PC-3 (cell line): ENCODE data around the gene DNAJC4. TPM values are rescaled to one million over a fixed set of nuclear protein-coding genes. Genes with fewer than 3 reads are reported as not detected.

ENCODE experiments used
- ATAC-seq: fragments of 200-7000 bp; cut with Tn5 transposase; 2 replicates; pipeline ENCODE4 v1.9.1; 2020; ENCODE audit warnings: mild to moderate bottlenecking, moderate library complexity
- BruUV-seq: library from RNA; stranded (reverse); fragments of 400-500 nt; replicated peaks from 2 replicates; lab custom pipeline; 2021; lab: Mats Ljungman, UMichigan
- CTCF ChIA-PET: fragments of 300-600 bp; sonication (Branson Sonifier 250); formaldehyde crosslinking; loops from one replicate; lab custom pipeline; 2022; ENCODE audit warnings: antibody characterized with exemption; lab: Charles Lee
- POLR2A ChIA-PET: fragments of 300-600 bp; sonication (Branson Sonifier 250); formaldehyde crosslinking; loops from one replicate; lab custom pipeline; 2022; ENCODE audit warnings: antibody characterized with exemption; ENCODE audit not compliant: unreplicated experiment; lab: Charles Lee
- DNase-seq: peaks from one replicate; pipeline ENCODE4 v3.0.0-alpha.2; 2015
- H2AFZ ChIP-seq: fragments of 300-600 bp; sonication (generic); 2 replicates; pipeline ENCODE4 v1.6.0; 2016; ENCODE audit warnings: antibody characterized with exemption, low read length
- H3F3A ChIP-seq: fragments of 300-600 bp; sonication (generic); one replicate; pipeline ENCODE4 v1.6.0; 2017; ENCODE audit warnings: antibody characterized with exemption, low read length, control low read depth, mild to moderate bottlenecking; ENCODE audit not compliant: unreplicated experiment
- H3K27ac ChIP-seq: fragments of 300-600 bp; sonication (generic); 2 replicates; pipeline ENCODE4 v1.5.1; 2016; ENCODE audit warnings: mild to moderate bottlenecking, low read length
- H3K27me3 ChIP-seq: fragments of 300-600 bp; sonication (generic); 2 replicates; pipeline ENCODE4 v1.6.1; 2016; ENCODE audit warnings: low read length, mixed read lengths
- H3K36me3 ChIP-seq: fragments of 300-600 bp; sonication (generic); 2 replicates; pipeline ENCODE4 v1.6.1; 2016; ENCODE audit warnings: low read depth, mixed run types, low read length, mixed read lengths
- H3K4me1 ChIP-seq: fragments of 300-600 bp; sonication (generic); 2 replicates; pipeline ENCODE4 v1.5.1; 2016; ENCODE audit warnings: low read length; ENCODE audit not compliant: insufficient read depth
- H3K4me2 ChIP-seq: fragments of 300-600 bp; sonication (generic); 2 replicates; pipeline ENCODE4 v1.6.0; 2016; ENCODE audit warnings: low read length
- H3K4me3 ChIP-seq: fragments of 300-600 bp; sonication (generic); 2 replicates; pipeline ENCODE4 v1.5.1; 2016; ENCODE audit warnings: mild to moderate bottlenecking, low read length, mixed read lengths
- H3K79me2 ChIP-seq: fragments of 300-600 bp; sonication (generic); 2 replicates; pipeline ENCODE4 v1.6.1; 2017; ENCODE audit warnings: low read length, mixed read lengths
- H3K9ac ChIP-seq: fragments of 300-600 bp; sonication (generic); 2 replicates; pipeline ENCODE4 v1.6.0; 2016; ENCODE audit warnings: mild to moderate bottlenecking, low read length
- H3K9me2 ChIP-seq: fragments of 300-600 bp; sonication (generic); replicated peaks from 2 replicates; pipeline ENCODE4 v1.6.1; 2016; ENCODE audit warnings: mixed run types, low read length, mixed read lengths
- H3K9me3 ChIP-seq: fragments of 300-600 bp; sonication (generic); 2 replicates; pipeline ENCODE4 v1.6.1; 2016; ENCODE audit warnings: low read length, mixed read lengths
- H4K20me1 ChIP-seq: fragments of 300-600 bp; sonication (generic); 2 replicates; pipeline ENCODE4 v1.6.1; 2016; ENCODE audit warnings: low read length, mixed read lengths
- CTCF ChIP-seq: fragments of 300-600 bp; sonication (generic); conservative IDR thresholded peaks from 2 replicates; pipeline ENCODE4 v1.5.1; 2017; ENCODE audit warnings: antibody characterized with exemption, low read depth, mild to moderate bottlenecking, low read length
- EZH2 ChIP-seq: fragments of 300-600 bp; sonication (generic); IDR thresholded peaks from one replicate; pipeline ENCODE4 v1.6.1; 2017; ENCODE audit warnings: antibody characterized with exemption, mild to moderate bottlenecking, low read length; ENCODE audit not compliant: unreplicated experiment
- EZH2phosphoT487 ChIP-seq: fragments of 300-600 bp; sonication (generic); IDR thresholded peaks from 2 replicates; pipeline ENCODE4 v1.6.1; 2018; ENCODE audit warnings: mild to moderate bottlenecking, antibody characterized with exemption, low read length, borderline replicate concordance
- intact Hi-C: fragments of 100-400 bp; cut with micrococcal nuclease; formaldehyde crosslinking; loops from 2 replicates; pipeline ENCODE4 v1.9.0; 2023
- total RNA-seq: library from RNA; depleted of rRNA; stranded (reverse); fragments of >200 nt; gene quantifications from 2 replicates; pipeline ENCODE4 v1.2.3, GENCODE V29; 2014

Gene DNAJC4
- total RNA-seq, 1 experiment from 2014 or later: 25.4 TPM

- Histone ChIP-seq H3K9me2 (no peaks in the 10 kb centered on the region), H3F3A (no peaks in the 10 kb centered on the region), H3K79me2 (no peaks in the 10 kb centered on the region), H3K9ac (no peak overlapping the region), H4K20me1 (0 out of 2 replicates have a peak, but pooled peaks cover 3% of the 10 kb centered on the region), H3K36me3 (peaks cover 57% of the 10 kb centered on the region), H3K27ac (no peak overlapping the region), H3K27me3 (no peaks in the 10 kb centered on the region), H2AFZ (no peak overlapping the region), H3K4me3 (no peak overlapping the region), H3K4me1 (peaks cover 7% of the 10 kb centered on the region), H3K4me2 (no peak overlapping the region), H3K9me3 (no peaks in the 10 kb centered on the region)
- TF ChIP-seq EZH2phosphoT487: no peak
- no peak for TF ChIP-seq CTCF
- no peak for TF ChIP-seq EZH2
- POLR2A ChIA-PET: no interaction called here
- ATAC-seq: no peak
- CTCF ChIA-PET: no interaction called here
- intact Hi-C loops: no loop called here
- no TSS peak for BruUV-seq
- DNase-seq: no peak
Measured at GRCh38 chr11:64258946-64259532, 28.7 kb downstream of the DNAJC4 start.

GRCh38 chr11:64259533-64260067 is 29.3 kb downstream of the DNAJC4 start:
- H4K20me1 ChIP-seq: 0 out of 2 replicates have a peak, but pooled peaks cover 3% of the 10 kb centered on the region
- no TSS peak for BruUV-seq
- no peaks in the 10 kb centered on the region for H3K9me2 ChIP-seq
- no peaks in the 10 kb centered on the region for H3K79me2 ChIP-seq
- H3K4me1 ChIP-seq: peaks cover 7% of the 10 kb centered on the region
- H2AFZ ChIP-seq: no peak overlapping the region
- POLR2A ChIA-PET: no interaction called here
- no peak overlapping the region for H3K9ac ChIP-seq
- H3F3A ChIP-seq: no peaks in the 10 kb centered on the region
- H3K36me3 ChIP-seq: peaks cover 55% of the 10 kb centered on the region
- H3K9me3 ChIP-seq: no peaks in the 10 kb centered on the region
- no peaks in the 10 kb centered on the region for H3K27me3 ChIP-seq
- no peak overlapping the region for H3K4me2 ChIP-seq
- ATAC-seq (no peak), DNase-seq (no peak)
- intact Hi-C loops: no loop called here
- no peak overlapping the region for H3K27ac ChIP-seq
- CTCF ChIA-PET: no interaction called here
- no peak for TF ChIP-seq CTCF
- TF ChIP-seq EZH2phosphoT487: no peak
- TF ChIP-seq EZH2: no peak
- H3K4me3 ChIP-seq: no peak overlapping the region

- no peaks in the 10 kb centered on the region for H3K9me2 ChIP-seq
- H3K27ac ChIP-seq: no peak overlapping the region
- H3K79me2 ChIP-seq: no peaks in the 10 kb centered on the region
- H3K27me3 ChIP-seq: no peaks in the 10 kb centered on the region
- no peaks in the 10 kb centered on the region for H3K9me3 ChIP-seq
- intact Hi-C loops: no loop called here
- H3K9ac ChIP-seq: no peak overlapping the region
- TF ChIP-seq CTCF (no peak), EZH2 (no peak), EZH2phosphoT487 (no peak)
- H3F3A ChIP-seq: no peaks in the 10 kb centered on the region
- POLR2A ChIA-PET: no interaction called here
- no peak overlapping the region for H3K4me2 ChIP-seq
- H3K4me3 ChIP-seq: no peak overlapping the region
- BruUV-seq: no TSS peak
- peaks cover 50% of the 10 kb centered on the region for H3K36me3 ChIP-seq
- peaks cover 7% of the 10 kb centered on the region for H3K4me1 ChIP-seq
- H2AFZ ChIP-seq: no peak overlapping the region
- CTCF ChIA-PET: interaction anchor here (1.0 kb wide), 1 partner anchor 8 kb away, joined by 8 read pairs; no protein-coding TSS in a partner anchor
- DNase-seq: no peak
- 0 out of 2 replicates have a peak, but pooled peaks cover 3% of the 10 kb centered on the region for H4K20me1 ChIP-seq
- ATAC-seq: no peak
Measured at GRCh38 chr11:64260147-64260708, 29.9 kb downstream of the DNAJC4 start.
